Fibroblast of the aortic adventitia (primary cell): Measurements from ENCODE around the gene NDUFS3. TPM values are rescaled to one million over a fixed set of nuclear protein-coding genes. Genes with fewer than 3 reads are reported as not detected.
"Not testable (repeated sequence)": the region's sequence is repeated elsewhere in the genome, so short reads cannot be mapped to it uniquely, and the experiment has no call there.

ENCODE experiments used
- DNase-seq: peaks from one replicate; pipeline ENCODE4 v3.0.0-alpha.2; 2010; ENCODE audit warnings: low read depth
- H3K4me3 ChIP-seq: 2 replicates; pipeline ENCODE4 v1.5.1; 2011; ENCODE audit warnings: low read depth, mild to moderate bottlenecking, control low read depth, low read length, moderate library complexity
- CTCF ChIP-seq: IDR thresholded peaks from 2 replicates; pipeline ENCODE4 v1.5.1; 2011; ENCODE audit warnings: mild to moderate bottlenecking, low read length, control low read depth, inconsistent platforms; ENCODE audit not compliant: insufficient read depth
- total RNA-seq: library from RNA; depleted of rRNA; stranded (reverse); fragments of >200 nt; gene quantifications from 2 replicates; pipeline ENCODE4 v1.2.3, GENCODE V29; 2012; ENCODE audit warnings: low replicate concordance

The NDUFS3 gene
- 56.5 and 157 TPM in 2 replicates for total RNA-seq

- H3K4me3 ChIP-seq = peak within 1 kb of the TSS; percentile 96
- no peak for TF ChIP-seq CTCF
- DNase-seq = peak; percentile 88
Observed at GRCh38 chr11:47578524-47579494, at the start of gene NDUFS3, which contains the start of gene KBTBD4. Gene NDUFS3 (plus strand): TSS chr11:47579074. CDS start chr11:47579092, 18 bp downstream. Gene KBTBD4 (minus strand): TSS chr11:47578970. CDS start chr11:47578951, 19 bp downstream.

GRCh38 chr11:47529951-47530350 lies 48.9 kb upstream of the NDUFS3 start:
- no peak for TF ChIP-seq CTCF
- DNase-seq = no peak
- no peak overlapping the region for H3K4me3 ChIP-seq

GRCh38 chr11:47530721-47531120 lies 48.2 kb upstream of the NDUFS3 start:
- not testable (repeated sequence) for DNase-seq, H3K4me3 ChIP-seq

- no peak for DNase-seq
- TF ChIP-seq CTCF = no peak
- no peak overlapping the region for H3K4me3 ChIP-seq
Observed at GRCh38 chr11:47531666-47532065, 47.2 kb upstream of the NDUFS3 start.

DNA sequence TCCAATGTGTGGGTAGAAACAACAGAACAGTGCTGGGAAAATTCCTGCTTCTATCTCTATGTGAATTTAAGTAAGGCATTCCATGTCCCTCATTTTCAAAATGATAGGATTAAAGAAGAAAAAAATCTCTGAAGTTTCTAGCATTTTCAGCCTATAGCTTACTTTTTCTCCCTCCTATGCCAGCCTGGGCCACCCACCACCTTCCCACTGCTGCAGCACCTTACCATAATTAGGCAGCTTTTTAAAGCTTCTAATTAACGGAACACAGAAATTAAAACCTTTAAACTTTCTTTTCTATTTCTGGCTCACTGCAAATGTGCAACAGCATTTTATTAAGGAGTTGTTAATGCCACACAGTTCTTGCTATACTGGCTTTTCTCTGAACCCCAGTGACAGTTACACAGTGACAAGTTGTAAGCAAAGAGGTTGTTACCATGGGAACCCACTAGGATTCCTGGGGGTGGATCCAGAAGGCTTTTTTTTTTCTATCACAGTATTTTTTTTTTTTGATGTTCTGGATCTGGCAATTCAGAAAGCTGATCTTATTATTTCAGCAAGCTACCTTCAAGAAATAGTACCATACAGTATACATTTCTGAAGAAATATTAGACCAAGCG lies 46.2 kb upstream of the NDUFS3 start:
- TF ChIP-seq CTCF = no peak
- DNase-seq = no peak
- H3K4me3 ChIP-seq = no peak overlapping the region

DNA sequence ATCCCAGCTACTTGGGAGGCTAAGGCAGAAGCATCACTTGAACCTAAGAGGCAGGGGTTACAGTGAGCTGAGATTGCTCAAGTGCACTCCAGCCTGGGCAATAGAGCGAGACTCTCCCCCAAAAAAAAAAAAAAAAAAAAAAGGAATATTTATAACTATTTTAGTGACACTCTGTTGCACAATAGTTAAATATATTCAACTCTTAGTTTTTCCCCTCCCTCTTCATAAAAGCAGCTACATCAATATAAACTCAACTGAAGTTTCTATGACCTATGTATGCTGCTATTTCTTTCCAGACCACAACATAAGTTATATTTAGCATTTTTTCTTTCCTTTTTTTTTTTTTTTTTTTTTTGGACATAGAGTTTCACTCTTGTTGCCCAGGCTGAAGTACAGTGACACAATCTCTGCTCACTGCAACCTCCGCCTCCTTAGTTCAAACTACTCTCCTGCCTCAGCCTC lies 45.2 kb upstream of the NDUFS3 start:
- no peak for TF ChIP-seq CTCF
- H3K4me3 ChIP-seq = no peak overlapping the region
- peak; percentile 79 for DNase-seq

- DNase-seq = no peak
- TF ChIP-seq CTCF = no peak
- H3K4me3 ChIP-seq = no peak overlapping the region
Observed at GRCh38 chr11:47534704-47535251, 44.1 kb upstream of the NDUFS3 start.
